Measurements from ENCODE around the gene CEP97.
"Not testable (repeated sequence)": the region's sequence is repeated elsewhere in the genome, so short reads cannot be mapped to it uniquely, and the experiment has no call there.

CEP97 gene, protein sequence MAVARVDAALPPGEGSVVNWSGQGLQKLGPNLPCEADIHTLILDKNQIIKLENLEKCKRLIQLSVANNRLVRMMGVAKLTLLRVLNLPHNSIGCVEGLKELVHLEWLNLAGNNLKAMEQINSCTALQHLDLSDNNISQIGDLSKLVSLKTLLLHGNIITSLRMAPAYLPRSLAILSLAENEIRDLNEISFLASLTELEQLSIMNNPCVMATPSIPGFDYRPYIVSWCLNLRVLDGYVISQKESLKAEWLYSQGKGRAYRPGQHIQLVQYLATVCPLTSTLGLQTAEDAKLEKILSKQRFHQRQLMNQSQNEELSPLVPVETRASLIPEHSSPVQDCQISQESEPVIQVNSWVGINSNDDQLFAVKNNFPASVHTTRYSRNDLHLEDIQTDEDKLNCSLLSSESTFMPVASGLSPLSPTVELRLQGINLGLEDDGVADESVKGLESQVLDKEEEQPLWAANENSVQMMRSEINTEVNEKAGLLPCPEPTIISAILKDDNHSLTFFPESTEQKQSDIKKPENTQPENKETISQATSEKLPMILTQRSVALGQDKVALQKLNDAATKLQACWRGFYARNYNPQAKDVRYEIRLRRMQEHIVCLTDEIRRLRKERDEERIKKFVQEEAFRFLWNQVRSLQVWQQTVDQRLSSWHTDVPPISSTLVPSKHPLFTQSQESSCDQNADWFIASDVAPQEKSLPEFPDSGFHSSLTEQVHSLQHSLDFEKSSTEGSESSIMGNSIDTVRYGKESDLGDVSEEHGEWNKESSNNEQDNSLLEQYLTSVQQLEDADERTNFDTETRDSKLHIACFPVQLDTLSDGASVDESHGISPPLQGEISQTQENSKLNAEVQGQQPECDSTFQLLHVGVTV

DNA sequence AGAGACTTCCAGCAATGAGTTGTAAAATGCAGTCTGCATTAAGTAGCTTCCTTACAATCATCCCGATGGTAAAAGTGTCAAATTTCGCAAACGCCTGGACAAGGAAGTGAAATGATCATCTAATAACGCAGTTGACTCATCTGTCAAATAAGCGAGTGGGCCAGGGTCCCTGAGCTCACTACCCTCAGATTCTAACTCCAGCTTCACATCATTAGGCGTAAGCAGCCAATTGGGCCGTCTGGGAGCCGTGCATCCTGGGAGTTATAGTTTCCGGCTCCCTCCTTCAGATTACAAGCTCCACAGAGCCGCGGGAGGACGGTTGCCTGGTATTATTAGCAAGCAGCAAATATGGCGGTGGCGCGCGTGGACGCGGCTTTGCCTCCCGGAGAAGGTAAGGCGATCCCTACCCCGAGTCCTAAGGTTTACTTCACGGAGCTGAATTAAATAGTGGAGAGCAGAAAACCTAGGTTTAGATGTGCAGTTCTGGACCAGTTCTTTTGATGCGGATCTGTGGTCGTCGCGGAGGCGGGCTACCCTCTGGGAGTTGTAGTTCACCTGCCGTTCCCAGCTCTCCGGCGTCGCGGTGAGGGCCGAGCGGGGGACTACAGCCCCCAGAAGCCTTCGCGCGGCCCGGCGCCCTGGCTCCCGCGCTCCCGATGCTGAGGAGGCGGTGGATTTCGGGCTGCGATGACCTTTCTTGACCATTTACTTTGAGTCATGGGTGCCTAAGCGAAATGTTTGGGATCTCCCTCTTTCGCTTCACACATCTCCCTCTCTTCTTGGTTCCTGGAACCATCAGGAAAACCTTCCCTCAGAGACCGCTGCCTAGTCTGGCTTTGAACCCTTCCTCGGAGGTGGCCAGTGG lies at the start of gene CEP97:
Gene CEP97, plus strand, starts transcription at position 286 of the 865 bp plus-strand sequence. Its CDS starts 63 bp downstream, at position 349.
- peak; percentile 82 for DNase-seq (ENCODE audit: low read depth)

DNA sequence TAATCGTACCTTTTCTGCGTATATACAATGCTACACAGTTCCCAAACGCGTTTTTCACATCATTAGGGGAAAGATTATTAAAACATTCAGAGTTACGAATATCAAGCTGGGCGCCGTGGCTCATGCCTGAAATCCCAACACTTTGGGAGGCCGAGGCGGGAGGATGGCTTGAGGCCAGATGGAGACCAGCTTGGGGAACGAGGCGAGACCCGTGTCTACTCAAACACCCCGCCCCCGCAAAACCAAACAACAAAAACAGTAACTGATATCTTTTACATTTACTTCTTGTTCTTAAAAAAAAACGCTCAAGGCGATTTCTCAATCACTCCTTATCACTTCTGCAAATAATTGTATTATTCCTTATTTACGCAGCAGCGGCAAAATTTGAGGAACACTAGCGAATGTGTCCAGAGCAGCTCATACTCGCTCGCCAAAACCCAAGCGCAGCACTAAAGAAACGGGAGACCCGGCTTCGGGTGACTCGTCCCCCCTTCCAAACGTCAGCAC lies 48.7 kb upstream of the CEP97 start:
- DNase-seq (ENCODE audit: low read depth) = no peak

DNA sequence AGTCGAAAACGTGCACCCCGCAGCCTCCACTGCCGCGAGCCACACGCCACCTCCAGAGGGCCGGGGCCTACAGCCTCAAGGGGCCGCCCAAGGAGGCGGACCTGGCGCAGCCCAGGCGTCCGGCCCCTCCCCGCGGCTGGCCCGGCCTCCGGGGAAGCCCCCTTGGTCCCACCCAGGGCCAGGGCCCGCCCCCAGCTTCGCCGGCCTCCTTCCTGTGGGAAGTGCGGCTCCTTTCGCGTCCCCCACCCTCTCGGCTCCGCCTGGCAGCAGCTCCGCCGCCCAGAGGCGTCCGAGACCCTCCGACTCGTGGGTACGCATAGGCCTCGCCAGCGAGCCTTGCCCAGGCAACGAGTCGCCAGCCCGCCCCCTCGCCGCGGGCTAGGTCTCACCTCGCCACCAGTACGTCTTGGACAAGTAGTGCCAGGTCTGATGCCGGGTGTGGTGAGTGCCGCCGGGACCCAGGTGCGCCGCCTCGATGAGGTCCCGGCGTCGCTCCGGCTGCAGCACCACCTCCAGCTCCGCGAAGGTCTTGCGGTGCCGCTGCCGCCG lies 48.1 kb upstream of the CEP97 start:
- peak; percentile 82 for DNase-seq (ENCODE audit: low read depth)

DNA sequence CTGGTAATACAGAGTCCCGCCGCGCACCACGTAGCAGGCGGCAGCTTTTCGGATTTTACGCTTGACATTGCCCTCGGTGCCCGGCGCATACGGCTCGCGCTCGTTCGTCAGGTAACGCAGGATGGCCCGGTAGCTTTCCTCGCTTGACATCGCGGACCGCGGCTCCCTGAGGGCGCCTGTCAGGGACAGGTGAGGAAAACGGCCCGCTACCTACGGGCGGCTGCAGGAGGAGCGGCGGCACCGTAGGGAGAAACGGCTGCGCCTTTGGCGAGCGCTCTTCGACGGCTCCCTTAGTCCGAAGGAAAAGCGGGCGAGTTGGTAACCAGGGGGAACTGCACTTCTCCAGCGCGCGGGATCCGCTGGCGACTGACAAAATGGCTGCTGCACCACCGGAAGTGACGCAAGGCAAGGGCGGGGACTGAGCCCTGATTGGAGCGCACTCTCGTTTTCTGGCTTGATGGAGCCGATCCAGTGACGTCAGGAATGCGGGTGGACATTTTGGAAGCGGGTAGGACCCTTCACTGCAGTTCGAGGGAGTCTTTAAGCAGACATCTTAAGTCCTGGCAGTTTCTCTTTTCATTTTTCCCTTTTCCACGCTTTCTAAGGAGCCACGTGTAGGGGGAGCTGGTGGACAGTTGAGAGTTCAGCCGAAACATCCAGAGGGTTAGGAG lies 47.5 kb upstream of the CEP97 start, which contains the start of gene ZBTB11:
Gene ZBTB11, minus strand, starts transcription at position 368 of the 671 bp plus-strand sequence. Its CDS starts 218 bp downstream, at position 150.
- peak; percentile 100 for DNase-seq (ENCODE audit: low read depth)

DNA sequence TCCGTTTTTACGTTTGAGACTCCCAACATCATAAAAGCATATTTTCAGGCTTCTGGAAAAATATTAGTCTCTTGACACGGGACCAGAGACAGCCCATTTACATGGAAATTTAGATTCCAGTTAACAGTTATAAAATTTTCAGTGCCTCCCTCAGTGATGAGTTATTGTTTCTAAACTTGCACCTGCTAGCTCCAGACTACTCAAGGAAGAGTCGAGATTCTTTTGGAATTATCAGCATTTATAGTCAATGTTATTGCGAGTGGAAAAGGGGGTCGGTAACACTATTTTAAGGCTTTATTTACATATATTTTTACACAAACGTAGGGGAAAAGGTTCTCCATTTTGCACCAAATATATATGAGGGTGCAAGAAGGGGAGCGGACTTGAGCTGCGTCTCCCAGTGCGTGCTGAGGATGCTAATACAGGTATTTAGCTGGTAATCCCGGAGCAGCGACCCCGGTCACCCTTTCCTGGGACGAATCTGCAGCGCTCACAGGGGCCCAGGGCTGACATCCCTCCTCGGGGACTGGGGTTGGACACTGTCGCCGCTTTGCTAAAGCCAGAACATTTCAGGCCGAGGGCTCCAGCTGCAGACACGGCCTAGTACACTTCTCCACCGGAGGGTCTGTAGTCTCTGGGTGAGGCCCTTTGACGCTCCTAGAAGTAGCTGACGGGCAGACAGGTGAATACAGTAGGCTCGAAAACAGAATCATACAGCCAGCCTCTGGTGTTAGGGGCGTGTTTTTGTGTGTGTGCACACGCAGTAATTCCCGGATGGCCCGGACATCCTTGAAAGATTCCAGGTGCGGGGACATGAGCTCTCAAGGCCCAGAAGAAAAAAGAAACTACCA lies 46.8 kb upstream of the CEP97 start:
- no peak for DNase-seq (ENCODE audit: low read depth)

DNA sequence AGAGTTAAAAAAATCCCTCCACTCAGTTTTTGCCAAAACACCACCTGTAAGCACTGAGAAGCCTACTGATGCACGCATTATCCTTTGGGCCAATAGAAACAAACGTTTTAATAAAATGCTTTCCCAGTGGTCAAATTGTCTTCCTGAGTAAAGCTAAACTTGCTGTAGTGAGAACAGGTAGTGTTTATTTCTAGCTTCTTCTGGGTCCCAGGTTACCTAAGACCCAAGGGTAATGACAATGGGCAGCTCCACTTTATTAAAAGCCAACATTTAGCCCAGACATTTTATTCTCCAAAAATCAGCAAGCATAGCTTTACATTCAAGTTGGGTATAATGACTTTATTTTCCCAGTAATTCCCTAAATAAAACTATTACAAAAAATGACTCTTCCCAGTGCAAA lies 45.6 kb upstream of the CEP97 start:
- DNase-seq (ENCODE audit: low read depth) = not testable (repeated sequence)

DNA sequence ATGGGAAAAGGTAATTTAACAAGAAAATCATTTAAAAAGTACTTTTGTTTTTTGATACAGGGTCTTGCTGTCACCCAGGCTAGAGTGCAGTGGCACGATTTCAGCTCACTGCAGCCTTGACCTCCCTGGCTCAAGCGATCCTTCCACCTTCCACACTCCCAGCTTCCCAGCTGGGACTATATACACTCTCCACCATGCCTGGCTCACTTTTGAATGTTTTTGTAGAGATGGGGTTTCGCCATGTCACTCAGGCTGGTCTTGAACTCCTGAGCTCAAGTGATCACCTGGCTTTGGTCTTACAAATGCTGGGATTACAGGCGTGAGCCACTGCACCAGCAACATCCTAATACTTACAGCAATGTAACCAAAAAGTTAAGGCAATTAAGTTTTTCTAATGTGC lies 43.9 kb upstream of the CEP97 start:
- DNase-seq (ENCODE audit: low read depth) = no peak

DNA sequence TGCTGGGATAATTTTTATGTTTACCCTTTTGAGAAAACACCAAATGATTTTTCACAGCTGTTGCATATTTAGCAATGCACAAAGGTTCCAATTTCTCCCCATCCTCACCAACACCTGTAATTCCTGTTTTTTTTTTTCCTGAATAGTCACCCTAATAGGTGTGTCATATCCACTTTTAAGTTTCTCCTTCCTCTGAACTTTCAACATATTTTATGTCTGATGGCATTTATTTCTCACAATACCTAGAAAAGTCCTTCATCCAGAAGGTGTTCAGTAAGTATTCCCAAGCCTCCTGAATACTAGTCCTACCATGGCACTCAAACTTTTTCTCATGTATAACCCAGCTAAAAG lies 39.4 kb upstream of the CEP97 start:
- DNase-seq (ENCODE audit: low read depth) = no peak

DNA sequence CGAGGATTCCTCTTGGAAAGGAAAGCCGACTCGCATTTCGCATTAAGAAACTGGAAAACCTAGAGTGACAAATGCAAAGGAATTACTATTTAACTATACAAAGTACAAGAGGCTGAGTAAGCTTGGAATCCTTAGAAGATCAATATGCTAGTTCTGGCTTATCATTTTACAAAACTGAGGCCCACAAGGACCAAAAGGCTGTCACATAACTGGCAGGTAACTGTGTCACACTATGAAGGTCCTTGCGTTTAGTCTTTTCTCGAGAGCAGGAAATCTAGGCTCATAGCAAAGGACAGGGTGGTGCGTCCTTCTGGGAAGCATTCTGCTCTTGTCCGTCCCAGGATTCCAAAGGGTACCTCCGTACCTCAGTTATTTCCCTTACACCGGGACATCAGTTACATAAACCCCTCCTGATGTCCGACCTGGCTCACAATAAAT lies 38.5 kb upstream of the CEP97 start:
- DNase-seq (ENCODE audit: low read depth) = no peak

DNA sequence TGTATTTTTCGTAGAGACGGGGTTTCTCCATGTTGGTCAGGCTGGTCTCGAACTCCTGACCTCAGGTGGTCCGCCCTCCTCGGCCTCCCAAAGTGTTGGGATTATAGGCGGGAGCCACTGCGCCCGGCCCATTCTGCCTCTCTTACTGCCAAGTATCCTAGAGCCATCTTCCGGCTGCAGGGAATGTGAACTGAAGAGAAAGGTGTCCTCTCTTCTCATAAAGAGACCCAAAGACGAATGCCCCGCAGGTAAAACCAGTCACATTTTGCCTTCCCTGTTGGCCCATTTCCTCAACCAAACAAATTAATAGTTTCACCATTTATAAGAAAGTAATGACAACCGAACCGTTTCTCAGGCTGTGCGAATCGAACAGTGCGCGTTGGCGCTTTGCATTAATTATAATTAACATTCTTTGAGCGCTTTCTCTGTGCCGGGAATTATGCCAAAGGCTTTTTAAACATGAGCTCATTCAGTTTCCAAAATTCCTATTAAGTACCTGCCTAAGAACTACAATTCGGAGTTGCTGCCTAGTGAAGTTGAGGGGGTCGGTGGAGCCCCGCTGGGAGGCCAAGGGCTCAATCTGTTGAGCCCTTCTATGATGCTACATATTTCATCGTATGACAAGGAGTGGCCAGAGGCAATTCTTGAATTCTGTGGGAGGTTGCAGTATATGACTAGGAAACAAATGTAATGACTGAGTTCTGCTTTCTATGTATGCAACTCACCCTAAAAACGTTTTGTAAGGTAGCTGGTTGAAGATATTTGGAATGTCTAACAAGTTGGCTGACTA lies 37.1 kb upstream of the CEP97 start:
- no peak for DNase-seq (ENCODE audit: low read depth)

DNA sequence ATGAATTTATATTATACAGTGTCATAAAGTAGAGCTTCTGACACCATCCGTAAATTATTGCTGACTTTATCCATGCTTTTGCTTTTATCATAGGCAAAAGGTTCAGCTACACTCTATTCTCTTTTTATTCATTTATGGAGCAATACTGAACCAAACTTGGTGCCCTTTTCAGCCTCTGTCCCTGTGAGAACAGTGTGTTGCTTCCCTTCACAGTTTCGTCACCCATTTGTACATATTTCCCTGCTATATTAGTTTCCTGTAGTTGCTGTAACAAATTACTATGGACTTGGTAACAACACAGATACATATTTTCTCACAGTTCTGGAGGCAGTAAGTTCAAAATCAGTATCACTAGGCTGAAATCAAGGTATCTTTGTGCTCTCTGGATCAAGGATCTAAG lies 35.1 kb upstream of the CEP97 start:
- DNase-seq (ENCODE audit: low read depth) = no peak

DNA sequence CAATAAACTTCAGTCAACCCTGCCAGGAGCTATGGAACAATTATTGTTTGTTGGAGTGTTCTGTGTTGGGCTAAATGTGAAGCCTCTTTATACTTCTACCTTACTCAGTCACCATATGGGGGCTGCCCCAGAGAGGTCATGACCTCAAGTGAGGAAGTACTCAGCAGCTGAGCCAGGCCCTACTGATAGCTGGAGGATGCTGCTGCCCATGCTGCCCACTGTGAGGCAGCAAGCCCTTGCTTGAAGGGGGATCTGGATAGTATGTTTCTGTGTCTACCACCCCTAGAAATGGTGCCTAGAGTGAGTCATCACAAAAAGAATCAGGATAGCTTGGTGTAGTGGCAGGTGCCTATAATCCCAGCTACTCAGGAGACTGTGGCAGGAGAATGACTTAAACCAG lies 33.4 kb upstream of the CEP97 start:
- DNase-seq (ENCODE audit: low read depth) = no peak

DNA sequence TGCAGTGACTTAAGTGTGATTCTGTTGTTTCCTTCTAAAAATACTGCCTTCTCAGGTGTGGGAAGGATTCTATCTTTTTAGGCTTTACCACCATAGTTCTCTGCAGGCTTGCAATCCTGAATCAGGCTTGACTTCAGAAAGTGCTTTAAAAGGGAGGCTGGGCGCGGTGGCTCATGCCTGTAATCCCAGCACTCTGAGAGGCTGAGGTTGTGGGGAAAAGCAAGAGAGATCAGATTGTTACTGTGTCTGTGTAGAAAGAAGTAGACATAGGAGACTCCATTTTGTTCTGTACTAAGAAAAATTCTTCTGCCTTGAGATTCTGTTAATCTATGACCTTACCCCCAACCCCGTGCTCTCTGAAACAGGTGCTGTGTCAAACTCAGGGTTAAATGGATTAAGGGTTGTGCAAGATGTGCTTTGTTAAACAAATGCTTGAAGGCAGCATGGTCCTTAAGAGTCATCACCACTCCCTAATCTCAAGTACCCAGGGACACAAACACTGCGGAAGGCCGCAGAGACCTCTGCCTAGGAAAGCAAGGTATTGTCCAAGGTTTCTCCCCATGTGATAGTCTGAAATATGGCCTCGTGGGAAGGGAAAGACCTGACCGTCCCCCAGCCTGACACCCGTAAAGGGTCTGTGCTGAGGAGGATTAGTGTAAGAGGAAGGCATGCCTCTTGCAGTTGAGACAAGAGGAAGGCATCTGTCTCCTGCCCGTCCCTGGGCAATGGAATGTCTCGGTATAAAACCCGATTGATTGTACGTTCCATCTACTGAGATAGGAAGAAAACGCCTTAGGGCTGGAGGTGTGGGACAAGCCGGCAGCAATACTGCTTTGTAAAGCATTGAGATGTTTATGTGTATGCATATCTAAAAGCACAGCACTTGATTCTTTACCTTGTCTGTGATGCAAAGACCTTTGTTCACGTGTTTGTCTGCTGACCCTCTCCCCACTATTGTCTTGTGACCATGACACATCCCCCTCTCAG lies 32.4 kb upstream of the CEP97 start:
- DNase-seq (ENCODE audit: low read depth) = not testable (repeated sequence)

DNA sequence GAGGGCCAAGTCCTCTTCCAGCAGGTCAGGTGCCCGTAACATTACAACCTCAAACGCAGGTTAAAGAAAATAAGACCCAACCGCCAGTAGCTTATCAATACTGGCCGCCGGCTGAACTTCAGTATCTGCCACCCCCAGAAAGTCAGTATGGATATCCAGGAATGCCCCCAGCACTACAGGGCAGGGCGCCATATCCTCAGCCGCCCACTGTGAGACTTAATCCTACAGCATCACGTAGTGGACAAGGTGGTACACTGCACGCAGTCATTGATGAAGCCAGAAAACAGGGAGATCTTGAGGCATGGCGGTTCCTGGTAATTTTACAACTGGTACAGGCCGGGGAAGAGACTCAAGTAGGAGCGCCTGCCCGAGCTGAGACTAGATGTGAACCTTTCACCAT lies 30.9 kb upstream of the CEP97 start:
- DNase-seq (ENCODE audit: low read depth) = not testable (repeated sequence)

DNA sequence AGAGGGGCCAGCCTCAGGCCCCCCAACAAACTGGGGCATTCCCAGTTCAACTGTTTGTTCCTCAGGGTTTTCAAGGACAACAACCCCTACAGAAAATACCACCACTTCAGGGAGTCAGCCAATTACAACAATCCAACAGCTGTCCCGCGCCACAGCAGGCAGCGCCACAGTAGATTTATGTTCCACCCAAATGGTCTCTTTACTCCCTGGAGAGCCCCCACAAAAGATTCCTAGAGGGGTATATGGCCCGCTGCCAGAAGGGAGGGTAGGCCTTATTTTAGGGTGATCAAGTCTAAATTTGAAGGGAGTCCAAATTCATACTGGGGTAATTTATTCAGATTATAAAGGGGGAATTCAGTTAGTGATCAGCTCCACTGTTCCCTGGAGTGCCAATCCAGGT lies 29.6 kb upstream of the CEP97 start:
- DNase-seq (ENCODE audit: low read depth) = not testable (repeated sequence)

DNA sequence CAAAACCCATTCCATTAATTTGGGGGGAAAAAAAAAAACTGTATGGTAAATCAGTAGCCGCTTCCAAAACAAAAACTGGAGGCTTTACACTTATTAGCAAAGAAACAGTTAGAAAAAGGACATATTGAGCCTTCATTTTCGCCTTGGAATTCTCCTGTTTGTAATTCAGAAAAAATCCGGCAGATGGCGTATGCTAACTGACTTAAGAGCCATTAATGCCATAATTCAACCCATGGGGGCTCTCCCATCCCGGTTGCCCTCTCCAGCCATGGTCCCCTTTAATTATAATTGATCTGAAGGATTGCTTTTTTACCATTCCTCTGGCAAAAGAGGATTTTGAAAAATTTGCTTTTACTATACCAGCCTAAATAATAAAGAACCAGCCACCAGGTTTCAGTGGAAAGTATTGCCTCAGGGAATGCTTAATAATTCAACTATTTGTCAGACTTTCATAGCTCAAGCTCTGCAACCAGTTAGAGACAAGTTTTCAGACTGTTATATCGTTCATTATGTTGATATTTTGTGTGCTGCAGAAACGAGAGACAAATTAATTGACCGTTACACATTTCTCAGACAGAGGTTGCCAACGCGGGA lies 28.5 kb upstream of the CEP97 start:
- DNase-seq (ENCODE audit: low read depth) = no peak
